Upper lobe of right lung (tissue), 1 donor: Measurements from ENCODE around the gene CFAP73. TPM values are rescaled to one million over a fixed set of nuclear protein-coding genes. Genes with fewer than 3 reads are reported as not detected.

ENCODE experiments used
- ATAC-seq: fragments of 200-7000 bp; cut with Tn5 transposase; one replicate; pipeline ENCODE4 v1.9.1; 2020; ENCODE audit warnings: mild to moderate bottlenecking, moderate library complexity
- DNase-seq: peaks from one replicate; pipeline ENCODE4 v3.0.0-alpha.2; 2020
- H3K27ac ChIP-seq: fragments of 200-600 bp; one replicate; pipeline ENCODE4 v1.8.0; 2022
- H3K27me3 ChIP-seq: fragments of 200-600 bp; one replicate; pipeline ENCODE4 v1.8.0; 2022; ENCODE audit warnings: mild to moderate bottlenecking
- H3K36me3 ChIP-seq: fragments of 200-600 bp; one replicate; pipeline ENCODE4 v1.8.0; 2022
- H3K4me1 ChIP-seq: fragments of 200-600 bp; one replicate; pipeline ENCODE4 v1.8.0; 2022
- H3K4me3 ChIP-seq: fragments of 200-600 bp; one replicate; pipeline ENCODE4 v1.8.0; 2022; ENCODE audit warnings: mild to moderate bottlenecking
- H3K9me3 ChIP-seq: fragments of 200-600 bp; one replicate; pipeline ENCODE4 v1.8.0; 2022
- CTCF ChIP-seq: fragments of 200-600 bp; IDR thresholded peaks from one replicate; pipeline ENCODE4 v1.8.0; 2022; ENCODE audit warnings: antibody characterized with exemption
- intact Hi-C: fragments of 100-400 bp; cut with DNase I; formaldehyde crosslinking; loops from one replicate; pipeline ENCODE4 v1.11.0; 2022
- total RNA-seq: library from RNA; stranded (reverse); fragmentation: NEBNext Ultra II Directional; extraction: Animal tissue kit (Norgen Biotek cat#: 25700); gene quantifications from one replicate; pipeline ENCODE4 v1.2.1, GENCODE V29; 2021
- donor health status: DM: no; HTN: yes; CAD: no; lungs with severe emphysema.

CFAP73 gene
- total RNA-seq, 1 donor from 2014 or later: not detected

DNA sequence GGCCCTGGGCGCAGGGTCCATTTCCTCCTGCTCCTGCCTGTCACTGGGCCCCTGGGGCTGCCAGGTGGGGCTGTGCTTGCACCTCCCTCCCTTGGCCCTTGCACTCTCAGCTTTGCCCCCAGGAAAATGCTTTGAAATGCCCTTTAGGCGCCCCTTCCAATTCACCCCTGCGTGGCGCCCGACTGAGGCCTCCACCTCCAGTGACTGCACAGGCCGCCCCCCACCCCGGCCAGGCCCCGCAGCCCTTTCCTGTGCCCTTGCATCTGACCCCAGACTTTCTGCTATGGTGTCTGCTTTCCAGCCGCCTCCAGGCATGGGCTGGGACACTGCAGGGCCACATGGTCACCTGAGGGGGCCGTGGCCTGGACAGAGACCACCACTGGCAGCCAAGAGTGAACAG lies 18.3 kb downstream of the CFAP73 start:
- no peaks in the 10 kb centered on the region for H3K27me3 ChIP-seq
- no peak for ATAC-seq
- intact Hi-C loops: no loop called here

GRCh38 chr12:113169697-113170096 lies 20.2 kb downstream of the CFAP73 start:
- TF ChIP-seq CTCF: no peak
- H3K27me3 ChIP-seq: no peaks in the 10 kb centered on the region
- H3K4me1 ChIP-seq: peaks cover 2% of the 10 kb centered on the region
- no peaks in the 10 kb centered on the region for H3K9me3 ChIP-seq
- intact Hi-C loops: loop anchor here (10.0 kb wide), 1 partner anchor 115 kb away; the partner anchor contains the start of gene DTX1
- peaks cover 98% of the 10 kb centered on the region for H3K36me3 ChIP-seq
- H3K4me3 ChIP-seq: no peak overlapping the region
- ATAC-seq: no peak
- DNase-seq: no peak
- no peak overlapping the region for H3K27ac ChIP-seq

More for the DNA sequence above, 18.3 kb downstream of the CFAP73 start:
- Histone ChIP-seq H3K27ac (no peak overlapping the region), H3K4me1 (no peaks in the 10 kb centered on the region), H3K4me3 (no peak overlapping the region), H3K36me3 (peaks cover 98% of the 10 kb centered on the region), H3K9me3 (no peaks in the 10 kb centered on the region)
- DNase-seq: no peak
- TF ChIP-seq CTCF: no peak

DNA sequence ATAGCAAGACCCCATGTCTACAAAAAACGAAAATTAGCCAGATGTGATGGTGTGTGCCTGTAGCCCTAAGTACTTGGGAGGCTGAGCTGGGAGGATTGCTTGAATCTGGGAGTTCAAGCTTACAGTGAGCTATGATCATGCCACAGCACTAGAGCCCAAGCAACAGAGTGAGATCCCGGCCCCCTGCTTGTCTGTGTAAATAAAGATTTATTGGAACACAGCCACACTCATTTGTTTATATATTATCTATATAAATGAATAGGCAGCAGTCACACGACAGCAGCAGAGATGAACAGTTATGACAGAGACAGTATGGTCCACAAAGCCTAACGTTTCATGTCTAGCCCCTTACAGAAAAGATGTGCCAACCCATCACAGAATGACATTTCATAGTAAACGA lies 20.9 kb downstream of the CFAP73 start:
- H3K27ac ChIP-seq: no peak overlapping the region
- DNase-seq: no peak
- H3K36me3 ChIP-seq: peaks cover 98% of the 10 kb centered on the region
- H3K9me3 ChIP-seq: no peaks in the 10 kb centered on the region
- no peak for TF ChIP-seq CTCF
- H3K4me3 ChIP-seq: no peak overlapping the region
- no peak for ATAC-seq
- intact Hi-C loops: loop anchor here (10.0 kb wide), 1 partner anchor 116 kb away; the partner anchor contains the start of gene DTX1
- no peaks in the 10 kb centered on the region for H3K27me3 ChIP-seq
- peaks cover 4% of the 10 kb centered on the region for H3K4me1 ChIP-seq

DNA sequence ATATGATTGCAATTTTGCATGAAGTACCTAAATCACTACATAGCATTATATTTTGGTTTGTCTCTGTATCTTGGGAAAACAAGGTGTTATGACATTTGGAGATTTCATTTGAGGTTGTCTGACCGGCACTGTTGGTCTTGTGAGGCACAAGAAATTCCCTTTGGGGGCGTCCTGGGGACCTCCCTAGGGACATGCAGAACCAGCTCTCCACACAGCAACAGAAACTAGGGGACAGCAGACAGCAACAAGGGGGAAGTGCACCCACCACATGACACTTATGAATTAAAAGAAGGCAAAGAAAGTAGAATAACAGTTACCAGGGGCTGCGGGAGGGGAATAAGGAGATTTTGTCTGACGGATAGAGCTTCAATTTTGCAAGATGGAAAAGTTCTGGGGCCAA lies 21.4 kb downstream of the CFAP73 start:
- H3K27ac ChIP-seq: no peak overlapping the region
- DNase-seq: no peak
- H3K4me3 ChIP-seq: no peak overlapping the region
- intact Hi-C loops: loop anchor here (10.0 kb wide), 1 partner anchor 116 kb away; the partner anchor contains the start of gene DTX1
- peaks cover 4% of the 10 kb centered on the region for H3K4me1 ChIP-seq
- H3K9me3 ChIP-seq: no peaks in the 10 kb centered on the region
- no peaks in the 10 kb centered on the region for H3K27me3 ChIP-seq
- TF ChIP-seq CTCF: no peak
- ATAC-seq: no peak
- H3K36me3 ChIP-seq: peaks cover 98% of the 10 kb centered on the region

DNA sequence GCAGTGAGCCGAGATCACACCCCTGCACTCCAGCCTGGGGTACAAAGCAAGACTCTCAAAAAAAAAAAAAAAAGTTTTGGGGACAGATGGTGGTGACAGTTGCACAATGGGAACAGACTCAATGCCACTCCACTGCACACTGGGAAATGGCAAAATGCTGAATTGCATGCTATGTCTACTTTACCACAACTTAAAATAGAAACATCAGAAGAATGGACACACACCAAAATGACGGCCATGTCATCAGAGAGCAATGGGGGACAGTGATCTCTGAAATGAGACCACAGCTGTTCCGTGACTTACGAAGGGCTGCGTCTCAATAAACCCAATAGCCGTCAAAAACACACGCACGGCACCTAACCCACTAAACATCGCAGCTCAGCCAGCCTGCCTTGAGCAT lies 22.0 kb downstream of the CFAP73 start:
- TF ChIP-seq CTCF: no peak
- intact Hi-C loops: loop anchor here (10.0 kb wide), 1 partner anchor 117 kb away; the partner anchor contains the start of gene DTX1

DNA sequence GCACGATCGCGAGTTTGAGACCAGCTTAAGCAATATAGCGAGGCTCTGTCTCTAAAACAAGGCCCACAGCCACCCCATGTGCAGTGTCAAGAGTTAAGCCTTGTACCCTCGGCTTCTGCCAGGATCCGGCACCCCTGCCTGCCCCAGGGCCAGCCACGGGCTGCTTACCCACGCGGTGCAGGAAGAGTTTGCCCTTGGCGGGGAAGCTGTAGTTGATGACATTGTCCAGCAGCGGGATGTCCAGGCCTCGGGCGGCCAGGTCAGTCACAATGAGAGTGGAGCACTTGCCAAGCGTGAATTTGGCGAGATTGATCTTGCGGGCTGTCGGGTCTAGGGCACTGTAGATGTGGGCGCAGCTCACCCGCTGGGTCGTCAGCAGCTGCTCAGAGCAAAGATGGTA lies 22.7 kb downstream of the CFAP73 start:
- H3K27me3 ChIP-seq: no peaks in the 10 kb centered on the region
- H3K4me1 ChIP-seq: peaks cover 4% of the 10 kb centered on the region
- DNase-seq (no peak), ATAC-seq (no peak)
- intact Hi-C loops: loop anchor here (10.0 kb wide), 1 partner anchor 117 kb away; the partner anchor contains the start of gene DTX1
- H3K4me3 ChIP-seq: no peak overlapping the region
- H3K27ac ChIP-seq: no peak overlapping the region
- no peak for TF ChIP-seq CTCF
- H3K36me3 ChIP-seq: peaks cover 99% of the 10 kb centered on the region
- no peaks in the 10 kb centered on the region for H3K9me3 ChIP-seq

More for the DNA sequence above, 22.0 kb downstream of the CFAP73 start:
- DNase-seq: no peak
- Histone ChIP-seq H3K4me1 (peaks cover 4% of the 10 kb centered on the region), H3K27me3 (no peaks in the 10 kb centered on the region), H3K27ac (no peak overlapping the region), H3K4me3 (no peak overlapping the region), H3K36me3 (peaks cover 98% of the 10 kb centered on the region), H3K9me3 (no peaks in the 10 kb centered on the region)
- ATAC-seq: no peak
